GM23338 (cell line): Measurements from ENCODE around the gene SLC24A4. TPM values are rescaled to one million over a fixed set of nuclear protein-coding genes. Genes with fewer than 3 reads are reported as not detected.

Experiments
- ATAC-seq: fragments of 200-7000 bp; cut with Tn5 transposase; 3 replicates; pipeline ENCODE4 v1.9.1; 2020
- DNase-seq: peaks from one replicate; pipeline ENCODE4 v3.0.0-alpha.2; 2015; ENCODE audit warnings: low spot score
- H2AFZ ChIP-seq: fragments of 200-600 bp; sonication (generic); 2 replicates; pipeline ENCODE4 v1.8.0; 2016; ENCODE audit warnings: antibody characterized with exemption, mild to moderate bottlenecking, moderate library complexity
- H3F3A ChIP-seq: fragments of 200-600 bp; sonication (generic); replicated peaks from 2 replicates; pipeline ENCODE4 v1.8.0; 2017; ENCODE audit warnings: antibody characterized with exemption, mixed run types, low read depth
- H3K27ac ChIP-seq: fragments of 200-600 bp; sonication (generic); 2 replicates; pipeline ENCODE4 v1.6.1; 2016; ENCODE audit warnings: low read depth
- H3K27me3 ChIP-seq: fragments of 200-600 bp; sonication (generic); 2 replicates; pipeline ENCODE4 v1.8.0; 2016; ENCODE audit warnings: mild to moderate bottlenecking, mixed run types, moderate library complexity; ENCODE audit not compliant: insufficient read depth
- H3K36me3 ChIP-seq: fragments of 200-600 bp; sonication (generic); 2 replicates; pipeline ENCODE4 v1.8.0; 2016; ENCODE audit warnings: mild to moderate bottlenecking; ENCODE audit not compliant: insufficient read depth
- H3K4me1 ChIP-seq: fragments of 200-600 bp; sonication (generic); 2 replicates; pipeline ENCODE4 v1.8.0; 2016; ENCODE audit warnings: mild to moderate bottlenecking, moderate library complexity; ENCODE audit not compliant: insufficient read depth
- H3K4me2 ChIP-seq: fragments of 200-600 bp; sonication (generic); 2 replicates; pipeline ENCODE4 v1.7.1; 2017; ENCODE audit warnings: mixed run types
- H3K4me3 ChIP-seq: fragments of 200-600 bp; sonication (generic); 2 replicates; pipeline ENCODE4 v1.6.1; 2016; ENCODE audit warnings: mixed run types
- H3K79me2 ChIP-seq: fragments of 200-600 bp; sonication (generic); replicated peaks from 2 replicates; pipeline ENCODE4 v1.8.0; 2017; ENCODE audit warnings: mild to moderate bottlenecking; ENCODE audit not compliant: insufficient read depth
- H3K9me2 ChIP-seq: fragments of 200-600 bp; sonication (generic); 2 replicates; pipeline ENCODE4 v1.8.0; 2017; ENCODE audit not compliant: insufficient read depth
- H4K20me1 ChIP-seq: fragments of 200-600 bp; sonication (generic); replicated peaks from 2 replicates; pipeline ENCODE4 v1.8.0; 2017; ENCODE audit warnings: mild to moderate bottlenecking; ENCODE audit not compliant: insufficient read depth
- H3K27ac Mint-ChIP-seq: 2 replicates; pipeline ENCODE4 v1.8.0; 2020; ENCODE audit warnings: inconsistent platforms, mild to moderate bottlenecking, moderate library complexity, mixed read lengths
- H3K27me3 Mint-ChIP-seq: 3 replicates; pipeline ENCODE4 v1.8.0; 2022; ENCODE audit warnings: low read depth, mild to moderate bottlenecking, moderate library complexity, mixed read lengths, inconsistent platforms; ENCODE audit not compliant: insufficient read depth, poor library complexity
- H3K36me3 Mint-ChIP-seq: 3 replicates; pipeline ENCODE4 v1.8.0; 2021; ENCODE audit warnings: low read depth, mild to moderate bottlenecking, inconsistent platforms, moderate library complexity, mixed read lengths
- H3K4me1 Mint-ChIP-seq: 3 replicates; pipeline ENCODE4 v1.8.0; 2020; ENCODE audit warnings: mild to moderate bottlenecking, inconsistent platforms, mixed read lengths
- H3K4me3 Mint-ChIP-seq: 3 replicates; pipeline ENCODE4 v1.8.0; 2021; ENCODE audit warnings: moderate library complexity, mild to moderate bottlenecking, inconsistent platforms, mixed read lengths
- H3K9me3 Mint-ChIP-seq: 3 replicates; pipeline ENCODE4 v1.8.0; 2020; ENCODE audit warnings: moderate library complexity, mild to moderate bottlenecking, inconsistent platforms, mixed read lengths
- CREB1 ChIP-seq: fragments of 250-450 bp; sonication (Bioruptor Pico); IDR thresholded peaks from 2 replicates; pipeline ENCODE4 v1.5.0; 2020; ENCODE audit warnings: low read depth, mild to moderate bottlenecking, moderate library complexity
- EZH2 ChIP-seq: fragments of 200-600 bp; sonication (generic); IDR thresholded peaks from one replicate; pipeline ENCODE4 v1.8.0; 2017; ENCODE audit warnings: antibody characterized with exemption, mild to moderate bottlenecking, low read depth; ENCODE audit not compliant: unreplicated experiment
- EZH2phosphoT487 ChIP-seq: fragments of 200-600 bp; sonication (generic); IDR thresholded peaks from one replicate; pipeline ENCODE4 v1.8.1; 2018; ENCODE audit warnings: antibody characterized with exemption; ENCODE audit not compliant: unreplicated experiment
- JUNB ChIP-seq: IDR thresholded peaks from one replicate; pipeline ENCODE4 v1.6.1; 2016; ENCODE audit warnings: antibody characterized with exemption; ENCODE audit not compliant: unreplicated experiment
- NANOG ChIP-seq: IDR thresholded peaks from 2 replicates; pipeline ENCODE4 v1.6.1; 2016; ENCODE audit warnings: antibody characterized with exemption, borderline replicate concordance
- POLR2AphosphoS5 ChIP-seq: IDR thresholded peaks from 2 replicates; pipeline ENCODE4 v1.6.1; 2016; ENCODE audit warnings: antibody characterized with exemption, low read depth
- STAT1 ChIP-seq: IDR thresholded peaks from one replicate; pipeline ENCODE4 v1.6.1; 2016; ENCODE audit warnings: antibody characterized with exemption; ENCODE audit not compliant: unreplicated experiment
- ZNF114 ChIP-seq: fragments of 250-450 bp; sonication (Bioruptor Pico); IDR thresholded peaks from 2 replicates; pipeline ENCODE4 v1.5.0; 2020; ENCODE audit warnings: mild to moderate bottlenecking, moderate library complexity
- ZNF331 ChIP-seq: fragments of 250-450 bp; sonication (Bioruptor Pico); IDR thresholded peaks from 2 replicates; pipeline ENCODE4 v1.5.0; 2020; ENCODE audit warnings: low read depth, mild to moderate bottlenecking, moderate library complexity
- polyA plus RNA-seq: library from polyadenylated mRNA; unstranded; fragments of >200 nt; fragmentation: Nextera tagmentation; extraction: Ambion mirVana; gene quantifications from 2 replicates; pipeline ENCODE4 v1.2.1, GENCODE V29; 2016
- total RNA-seq: library from RNA; depleted of rRNA; stranded (reverse); fragments of >200 nt; shearing (Covaris generic); gene quantifications from 2 replicates; pipeline ENCODE4 v1.2.3, GENCODE V29; 2014
- TF ChIP-seq, protein P1 (sequence below), 2 experiments: fragments of 200-600 bp in 1 of 2; sonication (generic) in 1 of 2; conservative IDR thresholded peaks; 2 replicates each; pipeline versions ENCODE4 v1.5.1 to v1.6.1; 2016 to 2017; ENCODE audit warnings: antibody characterized with exemption in 2 of 2, low read depth in 2 of 2, mild to moderate bottlenecking in 2 of 2, moderate library complexity in 1 of 2
- TF ChIP-seq, protein P2 (sequence below): IDR thresholded peaks from 2 replicates; pipeline ENCODE4 v1.6.1; 2016; ENCODE audit warnings: antibody characterized with exemption
- TF ChIP-seq, protein P3 (sequence below): IDR thresholded peaks from one replicate; pipeline ENCODE4 v1.6.1; 2018; ENCODE audit warnings: antibody characterized with exemption; ENCODE audit not compliant: unreplicated experiment
- TF ChIP-seq, protein P4 (sequence below): fragments of 250-450 bp; sonication (Bioruptor Pico); IDR thresholded peaks from 2 replicates; pipeline ENCODE4 v1.5.0; 2020; ENCODE audit warnings: mild to moderate bottlenecking, moderate library complexity

The SLC24A4 gene
- total and polyA plus RNA-seq, 2 experiments from 2014 or later = 0.06 to 0.38 TPM

DNA sequence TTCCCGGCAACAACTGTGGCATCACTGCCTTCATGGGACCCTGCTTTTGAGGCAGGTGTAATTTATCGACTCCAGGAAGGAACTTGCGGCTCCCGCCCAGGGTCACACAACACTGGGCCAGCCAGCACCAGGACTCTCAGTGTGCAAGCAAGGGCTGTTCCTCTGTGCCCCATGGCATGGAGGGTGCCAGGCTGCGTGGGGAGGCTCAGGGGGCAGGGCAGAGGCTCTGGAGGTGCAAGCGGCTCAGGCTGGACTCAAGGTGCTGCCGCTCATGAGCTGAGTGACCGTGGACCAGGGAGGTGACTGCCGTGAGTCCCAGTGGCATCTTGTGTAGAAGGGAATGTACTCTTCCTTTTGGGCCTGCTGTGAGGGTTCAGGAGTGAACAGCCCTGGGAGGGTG, 57.6 kb downstream of the SLC24A4 start:
- H3K27me3 ChIP-seq = no peaks in the 10 kb centered on the region
- no peak overlapping the region for H3K4me3 ChIP-seq
- TF ChIP-seq STAT1 (no peak), ZNF114 (CRISPR knock-in tag) (no peak), JUNB (no peak), EZH2phosphoT487 (no peak), CREB1 (no peak), EZH2 (no peak), POLR2AphosphoS5 (no peak), NANOG (no peak), ZNF331 (no peak)
- TF ChIP-seq, protein P1, sequence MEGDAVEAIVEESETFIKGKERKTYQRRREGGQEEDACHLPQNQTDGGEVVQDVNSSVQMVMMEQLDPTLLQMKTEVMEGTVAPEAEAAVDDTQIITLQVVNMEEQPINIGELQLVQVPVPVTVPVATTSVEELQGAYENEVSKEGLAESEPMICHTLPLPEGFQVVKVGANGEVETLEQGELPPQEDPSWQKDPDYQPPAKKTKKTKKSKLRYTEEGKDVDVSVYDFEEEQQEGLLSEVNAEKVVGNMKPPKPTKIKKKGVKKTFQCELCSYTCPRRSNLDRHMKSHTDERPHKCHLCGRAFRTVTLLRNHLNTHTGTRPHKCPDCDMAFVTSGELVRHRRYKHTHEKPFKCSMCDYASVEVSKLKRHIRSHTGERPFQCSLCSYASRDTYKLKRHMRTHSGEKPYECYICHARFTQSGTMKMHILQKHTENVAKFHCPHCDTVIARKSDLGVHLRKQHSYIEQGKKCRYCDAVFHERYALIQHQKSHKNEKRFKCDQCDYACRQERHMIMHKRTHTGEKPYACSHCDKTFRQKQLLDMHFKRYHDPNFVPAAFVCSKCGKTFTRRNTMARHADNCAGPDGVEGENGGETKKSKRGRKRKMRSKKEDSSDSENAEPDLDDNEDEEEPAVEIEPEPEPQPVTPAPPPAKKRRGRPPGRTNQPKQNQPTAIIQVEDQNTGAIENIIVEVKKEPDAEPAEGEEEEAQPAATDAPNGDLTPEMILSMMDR (conservative IDR thresholded peaks at IDR 0.05; ENCODE audit: low read depth in 2 of 2) = no peak
- TF ChIP-seq, protein P2, sequence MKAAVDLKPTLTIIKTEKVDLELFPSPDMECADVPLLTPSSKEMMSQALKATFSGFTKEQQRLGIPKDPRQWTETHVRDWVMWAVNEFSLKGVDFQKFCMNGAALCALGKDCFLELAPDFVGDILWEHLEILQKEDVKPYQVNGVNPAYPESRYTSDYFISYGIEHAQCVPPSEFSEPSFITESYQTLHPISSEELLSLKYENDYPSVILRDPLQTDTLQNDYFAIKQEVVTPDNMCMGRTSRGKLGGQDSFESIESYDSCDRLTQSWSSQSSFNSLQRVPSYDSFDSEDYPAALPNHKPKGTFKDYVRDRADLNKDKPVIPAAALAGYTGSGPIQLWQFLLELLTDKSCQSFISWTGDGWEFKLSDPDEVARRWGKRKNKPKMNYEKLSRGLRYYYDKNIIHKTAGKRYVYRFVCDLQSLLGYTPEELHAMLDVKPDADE = no peak
- TF ChIP-seq, protein P3, sequence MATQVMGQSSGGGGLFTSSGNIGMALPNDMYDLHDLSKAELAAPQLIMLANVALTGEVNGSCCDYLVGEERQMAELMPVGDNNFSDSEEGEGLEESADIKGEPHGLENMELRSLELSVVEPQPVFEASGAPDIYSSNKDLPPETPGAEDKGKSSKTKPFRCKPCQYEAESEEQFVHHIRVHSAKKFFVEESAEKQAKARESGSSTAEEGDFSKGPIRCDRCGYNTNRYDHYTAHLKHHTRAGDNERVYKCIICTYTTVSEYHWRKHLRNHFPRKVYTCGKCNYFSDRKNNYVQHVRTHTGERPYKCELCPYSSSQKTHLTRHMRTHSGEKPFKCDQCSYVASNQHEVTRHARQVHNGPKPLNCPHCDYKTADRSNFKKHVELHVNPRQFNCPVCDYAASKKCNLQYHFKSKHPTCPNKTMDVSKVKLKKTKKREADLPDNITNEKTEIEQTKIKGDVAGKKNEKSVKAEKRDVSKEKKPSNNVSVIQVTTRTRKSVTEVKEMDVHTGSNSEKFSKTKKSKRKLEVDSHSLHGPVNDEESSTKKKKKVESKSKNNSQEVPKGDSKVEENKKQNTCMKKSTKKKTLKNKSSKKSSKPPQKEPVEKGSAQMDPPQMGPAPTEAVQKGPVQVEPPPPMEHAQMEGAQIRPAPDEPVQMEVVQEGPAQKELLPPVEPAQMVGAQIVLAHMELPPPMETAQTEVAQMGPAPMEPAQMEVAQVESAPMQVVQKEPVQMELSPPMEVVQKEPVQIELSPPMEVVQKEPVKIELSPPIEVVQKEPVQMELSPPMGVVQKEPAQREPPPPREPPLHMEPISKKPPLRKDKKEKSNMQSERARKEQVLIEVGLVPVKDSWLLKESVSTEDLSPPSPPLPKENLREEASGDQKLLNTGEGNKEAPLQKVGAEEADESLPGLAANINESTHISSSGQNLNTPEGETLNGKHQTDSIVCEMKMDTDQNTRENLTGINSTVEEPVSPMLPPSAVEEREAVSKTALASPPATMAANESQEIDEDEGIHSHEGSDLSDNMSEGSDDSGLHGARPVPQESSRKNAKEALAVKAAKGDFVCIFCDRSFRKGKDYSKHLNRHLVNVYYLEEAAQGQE = no peak
- TF ChIP-seq, protein P4, sequence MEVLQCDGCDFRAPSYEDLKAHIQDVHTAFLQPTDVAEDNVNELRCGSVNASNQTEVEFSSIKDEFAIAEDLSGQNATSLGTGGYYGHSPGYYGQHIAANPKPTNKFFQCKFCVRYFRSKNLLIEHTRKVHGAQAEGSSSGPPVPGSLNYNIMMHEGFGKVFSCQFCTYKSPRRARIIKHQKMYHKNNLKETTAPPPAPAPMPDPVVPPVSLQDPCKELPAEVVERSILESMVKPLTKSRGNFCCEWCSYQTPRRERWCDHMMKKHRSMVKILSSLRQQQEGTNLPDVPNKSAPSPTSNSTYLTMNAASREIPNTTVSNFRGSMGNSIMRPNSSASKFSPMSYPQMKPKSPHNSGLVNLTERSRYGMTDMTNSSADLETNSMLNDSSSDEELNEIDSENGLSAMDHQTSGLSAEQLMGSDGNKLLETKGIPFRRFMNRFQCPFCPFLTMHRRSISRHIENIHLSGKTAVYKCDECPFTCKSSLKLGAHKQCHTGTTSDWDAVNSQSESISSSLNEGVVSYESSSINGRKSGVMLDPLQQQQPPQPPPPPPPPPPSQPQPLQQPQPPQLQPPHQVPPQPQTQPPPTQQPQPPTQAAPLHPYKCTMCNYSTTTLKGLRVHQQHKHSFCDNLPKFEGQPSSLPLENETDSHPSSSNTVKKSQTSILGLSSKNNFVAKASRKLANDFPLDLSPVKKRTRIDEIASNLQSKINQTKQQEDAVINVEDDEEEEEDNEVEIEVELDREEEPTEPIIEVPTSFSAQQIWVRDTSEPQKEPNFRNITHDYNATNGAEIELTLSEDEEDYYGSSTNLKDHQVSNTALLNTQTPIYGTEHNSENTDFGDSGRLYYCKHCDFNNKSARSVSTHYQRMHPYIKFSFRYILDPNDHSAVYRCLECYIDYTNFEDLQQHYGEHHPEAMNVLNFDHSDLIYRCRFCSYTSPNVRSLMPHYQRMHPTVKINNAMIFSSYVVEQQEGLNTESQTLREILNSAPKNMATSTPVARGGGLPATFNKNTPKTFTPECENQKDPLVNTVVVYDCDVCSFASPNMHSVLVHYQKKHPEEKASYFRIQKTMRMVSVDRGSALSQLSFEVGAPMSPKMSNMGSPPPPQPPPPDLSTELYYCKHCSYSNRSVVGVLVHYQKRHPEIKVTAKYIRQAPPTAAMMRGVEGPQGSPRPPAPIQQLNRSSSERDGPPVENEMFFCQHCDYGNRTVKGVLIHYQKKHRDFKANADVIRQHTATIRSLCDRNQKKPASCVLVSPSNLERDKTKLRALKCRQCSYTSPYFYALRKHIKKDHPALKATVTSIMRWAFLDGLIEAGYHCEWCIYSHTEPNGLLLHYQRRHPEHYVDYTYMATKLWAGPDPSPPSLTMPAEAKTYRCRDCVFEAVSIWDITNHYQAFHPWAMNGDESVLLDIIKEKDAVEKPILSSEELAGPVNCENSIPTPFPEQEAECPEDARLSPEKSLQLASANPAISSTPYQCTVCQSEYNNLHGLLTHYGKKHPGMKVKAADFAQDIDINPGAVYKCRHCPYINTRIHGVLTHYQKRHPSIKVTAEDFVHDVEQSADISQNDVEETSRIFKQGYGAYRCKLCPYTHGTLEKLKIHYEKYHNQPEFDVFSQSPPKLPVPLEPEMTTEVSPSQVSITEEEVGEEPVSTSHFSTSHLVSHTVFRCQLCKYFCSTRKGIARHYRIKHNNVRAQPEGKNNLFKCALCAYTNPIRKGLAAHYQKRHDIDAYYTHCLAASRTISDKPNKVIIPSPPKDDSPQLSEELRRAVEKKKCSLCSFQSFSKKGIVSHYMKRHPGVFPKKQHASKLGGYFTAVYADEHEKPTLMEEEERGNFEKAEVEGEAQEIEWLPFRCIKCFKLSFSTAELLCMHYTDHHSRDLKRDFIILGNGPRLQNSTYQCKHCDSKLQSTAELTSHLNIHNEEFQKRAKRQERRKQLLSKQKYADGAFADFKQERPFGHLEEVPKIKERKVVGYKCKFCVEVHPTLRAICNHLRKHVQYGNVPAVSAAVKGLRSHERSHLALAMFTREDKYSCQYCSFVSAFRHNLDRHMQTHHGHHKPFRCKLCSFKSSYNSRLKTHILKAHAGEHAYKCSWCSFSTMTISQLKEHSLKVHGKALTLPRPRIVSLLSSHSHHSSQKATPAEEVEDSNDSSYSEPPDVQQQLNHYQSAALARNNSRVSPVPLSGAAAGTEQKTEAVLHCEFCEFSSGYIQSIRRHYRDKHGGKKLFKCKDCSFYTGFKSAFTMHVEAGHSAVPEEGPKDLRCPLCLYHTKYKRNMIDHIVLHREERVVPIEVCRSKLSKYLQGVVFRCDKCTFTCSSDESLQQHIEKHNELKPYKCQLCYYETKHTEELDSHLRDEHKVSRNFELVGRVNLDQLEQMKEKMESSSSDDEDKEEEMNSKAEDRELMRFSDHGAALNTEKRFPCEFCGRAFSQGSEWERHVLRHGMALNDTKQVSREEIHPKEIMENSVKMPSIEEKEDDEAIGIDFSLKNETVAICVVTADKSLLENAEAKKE (CRISPR knock-in tag) = no peak
- Mint-ChIP-seq H3K9me3 (no peaks in the 10 kb centered on the region), H3K27ac (no peak overlapping the region), H3K36me3 (no peaks in the 10 kb centered on the region), H3K4me1 (peaks cover 23% of the 10 kb centered on the region), H3K27me3 (peaks cover 3% of the 10 kb centered on the region), H3K4me3 (no peak overlapping the region)
- no peak overlapping the region for H3K4me2 ChIP-seq
- no peak overlapping the region for H3K27ac ChIP-seq
- ATAC-seq (no peak), DNase-seq (no peak)
- H4K20me1 ChIP-seq = no peaks in the 10 kb centered on the region
- H2AFZ ChIP-seq = no peak overlapping the region
- no peaks in the 10 kb centered on the region for H3K36me3 ChIP-seq
- H3K9me2 ChIP-seq = no peaks in the 10 kb centered on the region
- H3K4me1 ChIP-seq = no peaks in the 10 kb centered on the region; the same call in 1 of the 2 replicates
- H3K79me2 ChIP-seq = no peaks in the 10 kb centered on the region
- no peaks in the 10 kb centered on the region for H3F3A ChIP-seq
